ENCODE measurements around the gene POLR3B.

The POLR3B gene

GRCh38 chr12:106415134-106415533 is 57.6 kb downstream of the POLR3B start:
- peak; percentile 90 for DNase-seq (ENCODE audit: low read depth)

DNA sequence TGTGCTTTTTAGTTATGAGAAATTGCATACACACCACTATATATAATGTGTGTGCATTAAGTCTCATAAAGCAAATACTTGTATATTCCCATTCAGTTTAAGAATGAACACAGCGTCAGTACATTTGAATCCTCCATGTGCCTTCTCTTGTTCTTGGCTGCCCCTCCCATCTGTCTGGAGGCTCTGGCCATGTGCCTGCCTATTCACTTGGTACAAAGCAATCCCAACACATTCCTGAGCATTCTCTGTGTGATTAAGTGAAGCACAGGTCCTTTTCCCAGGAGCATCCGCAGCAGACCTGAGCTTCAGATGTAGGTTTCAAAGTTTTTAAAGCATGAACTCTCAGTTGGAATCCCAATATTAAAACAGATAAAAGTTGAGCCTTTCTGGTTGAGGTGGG is 58.7 kb downstream of the POLR3B start:
- DNase-seq (ENCODE audit: low read depth) = no peak

GRCh38 chr12:106417926-106418910 is 60.7 kb downstream of the POLR3B start:
- DNase-seq (ENCODE audit: low read depth) = peak; percentile 88

DNA sequence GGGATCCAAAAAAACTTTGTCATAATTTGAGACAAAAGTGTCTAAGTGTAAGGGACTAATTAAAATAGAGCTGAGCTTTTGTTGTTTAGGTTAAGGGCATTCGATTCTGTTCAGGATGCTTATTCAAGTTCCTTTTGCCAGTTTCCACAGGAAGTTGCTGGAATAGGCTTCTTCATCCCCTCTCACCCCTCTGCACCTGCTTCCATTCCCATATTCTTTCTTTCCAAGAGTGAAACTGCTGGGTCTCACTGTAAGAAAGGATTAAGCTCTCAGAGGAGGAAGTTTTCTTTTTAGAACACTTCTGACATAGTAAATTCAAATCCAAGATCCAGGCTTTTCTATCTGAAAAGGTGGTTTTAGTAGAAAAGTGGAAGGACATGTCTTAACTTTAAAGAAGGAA is 61.4 kb downstream of the POLR3B start:
- no peak for DNase-seq (ENCODE audit: low read depth)

- DNase-seq (ENCODE audit: low read depth) = no peak
Observed at GRCh38 chr12:106423291-106423690, 65.7 kb downstream of the POLR3B start.

GRCh38 chr12:106425061-106425702 is 67.6 kb downstream of the POLR3B start:
- DNase-seq (ENCODE audit: low read depth) = no peak

- DNase-seq (ENCODE audit: low read depth) = no peak
Observed at GRCh38 chr12:106427917-106428316, 70.4 kb downstream of the POLR3B start.

DNA sequence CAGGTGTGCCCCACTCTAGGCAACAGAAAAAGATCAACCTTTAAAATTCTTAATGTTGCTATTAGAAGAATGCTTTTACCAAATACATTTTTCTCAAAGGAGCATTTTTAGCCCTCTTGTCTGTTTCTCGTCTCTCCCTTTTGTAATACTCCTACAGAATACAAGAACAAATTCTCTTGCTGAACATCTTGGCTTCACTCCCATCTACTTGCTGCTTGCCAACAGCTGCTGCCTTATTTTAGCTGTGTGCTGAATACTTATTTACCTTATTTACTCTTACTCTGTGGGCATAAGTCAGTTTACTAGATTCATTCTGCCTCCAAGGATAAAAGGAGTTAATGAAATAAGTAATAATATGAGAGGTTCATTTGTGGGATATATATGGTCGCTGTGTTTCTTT is 70.8 kb downstream of the POLR3B start:
- DNase-seq (ENCODE audit: low read depth) = no peak

DNA sequence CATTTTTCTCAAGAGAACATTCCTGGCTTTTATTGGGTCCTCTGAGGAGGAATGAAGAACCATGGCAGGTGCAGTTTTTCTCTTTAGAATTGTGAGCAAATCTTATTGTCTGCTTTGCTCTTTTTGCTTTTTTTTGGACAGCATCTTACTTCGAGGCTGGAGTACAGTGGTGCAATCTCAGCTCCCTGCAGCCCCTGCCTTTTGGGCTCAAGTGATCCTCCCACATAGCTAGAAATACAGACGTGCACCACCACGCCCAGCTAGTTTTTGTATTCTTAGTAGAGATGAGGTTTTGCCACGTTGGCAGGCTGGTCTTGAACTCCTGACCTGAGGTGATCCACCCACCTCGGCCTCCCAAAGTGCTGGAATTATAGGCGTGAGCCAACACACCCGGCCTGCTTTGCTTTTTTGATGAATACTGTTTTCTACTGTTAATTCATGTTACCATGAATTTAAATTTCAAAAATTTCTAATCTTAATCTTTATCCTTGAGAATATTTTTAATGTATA is 71.5 kb downstream of the POLR3B start:
- no peak for DNase-seq (ENCODE audit: low read depth)

- DNase-seq (ENCODE audit: low read depth) = no peak
Observed at GRCh38 chr12:106429636-106430035, 72.1 kb downstream of the POLR3B start.

- DNase-seq (ENCODE audit: low read depth) = no peak
Observed at GRCh38 chr12:106431839-106432411, 74.4 kb downstream of the POLR3B start.

GRCh38 chr12:106433055-106433454 is 75.5 kb downstream of the POLR3B start:
- DNase-seq (ENCODE audit: low read depth) = no peak

DNA sequence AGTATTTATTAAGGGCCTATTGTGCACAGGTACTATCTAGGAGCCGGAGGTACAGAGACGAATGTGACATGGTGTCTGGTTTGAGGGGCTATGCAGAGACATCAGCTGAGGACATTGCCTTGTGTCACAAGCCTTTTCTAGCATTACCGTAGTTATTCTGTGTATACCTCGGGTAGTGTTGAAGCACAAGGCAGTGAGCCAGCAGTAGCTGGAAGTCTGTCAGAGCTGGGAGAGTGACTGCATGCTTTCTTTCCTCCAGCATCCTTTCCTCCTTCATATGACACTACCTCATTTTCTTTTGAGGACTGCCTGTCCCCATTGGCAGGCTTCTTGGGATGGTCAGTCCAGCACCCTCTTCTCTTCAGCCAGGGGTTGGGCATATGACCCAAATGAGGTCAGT is 77.0 kb downstream of the POLR3B start:
- DNase-seq (ENCODE audit: low read depth) = no peak

DNA sequence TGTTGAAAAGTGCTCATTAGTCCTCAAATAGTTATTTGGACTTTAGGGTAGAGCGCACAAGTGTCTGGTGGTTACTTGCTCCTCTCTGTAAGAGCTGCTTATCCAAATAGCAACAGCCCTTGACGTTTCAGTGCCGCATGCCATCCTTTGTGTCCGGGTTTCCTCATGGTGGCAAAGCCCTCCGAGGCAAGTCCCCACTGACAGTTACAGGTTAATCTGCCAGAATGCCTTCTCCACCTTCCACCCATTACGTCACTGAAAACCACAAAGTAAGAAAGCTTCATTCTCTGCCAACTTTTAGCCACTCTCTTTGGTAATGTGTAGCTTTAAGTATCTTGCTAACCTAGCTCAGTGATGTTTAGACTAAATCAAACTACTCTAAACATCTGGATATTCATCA is 78.6 kb downstream of the POLR3B start:
- no peak for DNase-seq (ENCODE audit: low read depth)

GRCh38 chr12:106442575-106442974 is 85.0 kb downstream of the POLR3B start:
- no peak for DNase-seq (ENCODE audit: low read depth)

- no peak for DNase-seq (ENCODE audit: low read depth)
Observed at GRCh38 chr12:106445053-106445452, 87.5 kb downstream of the POLR3B start.

GRCh38 chr12:106445959-106446358 is 88.4 kb downstream of the POLR3B start:
- no peak for DNase-seq (ENCODE audit: low read depth)

- no peak for DNase-seq (ENCODE audit: low read depth)
Observed at GRCh38 chr12:106446419-106447092, 89.0 kb downstream of the POLR3B start.

GRCh38 chr12:106452309-106452708 is 94.8 kb downstream of the POLR3B start:
- no peak for DNase-seq (ENCODE audit: low read depth)

DNA sequence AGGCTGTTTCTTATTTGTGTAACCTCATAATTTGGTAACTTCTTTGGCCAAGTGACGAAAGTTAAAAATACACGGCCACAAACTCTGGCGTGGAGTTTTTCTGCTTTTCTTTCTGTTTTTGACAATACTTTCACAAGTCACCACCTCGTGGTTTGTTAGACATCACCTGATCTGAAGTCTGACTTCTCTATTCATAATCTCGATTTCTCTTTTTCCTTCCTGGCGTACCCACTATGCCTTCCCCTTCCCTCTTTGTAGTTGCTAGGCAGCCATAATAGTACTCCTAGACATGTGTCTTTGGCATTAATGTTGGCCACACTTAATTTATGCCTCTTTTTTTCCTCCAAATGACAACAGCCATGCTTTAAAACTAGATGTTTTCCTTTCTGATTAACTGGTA is 97.6 kb downstream of the POLR3B start:
- no peak for DNase-seq (ENCODE audit: low read depth)

DNA sequence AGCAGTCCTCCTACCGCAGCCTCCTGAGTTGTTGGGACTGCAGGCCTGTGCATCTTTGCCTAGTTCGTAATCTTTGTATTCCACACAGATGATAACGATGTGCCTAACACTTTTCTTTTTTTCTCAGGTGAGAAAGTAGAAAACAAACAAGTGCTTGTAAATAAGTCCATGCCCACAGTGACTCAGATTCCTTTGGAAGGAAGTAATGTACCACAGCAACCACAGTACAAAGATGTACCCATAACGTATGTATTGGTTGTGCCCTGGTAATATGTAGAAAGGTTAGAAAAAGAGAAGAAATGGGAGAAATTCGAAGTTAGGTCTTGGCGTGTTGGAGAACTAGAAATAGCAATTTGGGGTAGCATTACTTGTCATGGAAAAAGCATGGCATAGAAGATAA is 101.6 kb downstream of the POLR3B start:
- no peak for DNase-seq (ENCODE audit: low read depth)

- no peak for DNase-seq (ENCODE audit: low read depth)
Observed at GRCh38 chr12:106459534-106459933, 102.0 kb downstream of the POLR3B start.

Data from ELR (cell line).